IMR-90 (cell line): Measurements from ENCODE around the gene ADRA2B. TPM values are rescaled to one million over a fixed set of nuclear protein-coding genes. Genes with fewer than 3 reads are reported as not detected.

ENCODE experiments used
- ATAC-seq: fragments of 200-7000 bp; cut with Tn5 transposase; 2 replicates; pipeline ENCODE4 v1.9.1; 2020; ENCODE audit warnings: low read depth, mild to moderate bottlenecking, moderate library complexity
- BruUV-seq: library from RNA; stranded (reverse); fragments of 400-500 nt; replicated peaks from 2 replicates; lab custom pipeline; 2021; lab: Mats Ljungman, UMichigan
- CTCF ChIA-PET: fragments of 300-600 bp; formaldehyde crosslinking; extraction: SDS; loops from one replicate; lab custom pipeline; 2021; ENCODE audit warnings: antibody characterized with exemption; lab: Yijun Ruan, JAX
- POLR2A ChIA-PET: fragments of 300-600 bp; sonication (Branson Sonifier 250); formaldehyde crosslinking; loops from one replicate; lab custom pipeline; 2022; ENCODE audit warnings: antibody characterized with exemption; ENCODE audit not compliant: unreplicated experiment; lab: Charles Lee
- DNase-seq: peaks from one replicate; pipeline ENCODE4 v3.0.0; 2013
- H2AFZ ChIP-seq: replicated peaks from 2 replicates; pipeline ENCODE3; 2013; ENCODE audit warnings: low read length, mild to moderate bottlenecking; ENCODE audit not compliant: poor library complexity
- H2AK5ac ChIP-seq: 2 replicates; pipeline ENCODE4 v1.6.1; 2013; ENCODE audit warnings: low read depth, low read length, inconsistent platforms
- H2AK9ac ChIP-seq: replicated peaks from 2 replicates; pipeline ENCODE3; 2013; ENCODE audit warnings: mild to moderate bottlenecking, low read depth, low read length, moderate library complexity; ENCODE audit not compliant: poor library complexity
- H2BK120ac ChIP-seq: 2 replicates; pipeline ENCODE4 v1.6.1; 2013; ENCODE audit warnings: low read depth, low read length, inconsistent platforms
- H2BK15ac ChIP-seq: 3 replicates; pipeline ENCODE4 v1.6.1; 2013; ENCODE audit warnings: low read depth, low read length, inconsistent platforms
- H2BK20ac ChIP-seq: 2 replicates; pipeline ENCODE4 v1.6.1; 2013; ENCODE audit warnings: low read depth, mild to moderate bottlenecking, inconsistent platforms, low read length, moderate library complexity
- H2BK5ac ChIP-seq: 2 replicates; pipeline ENCODE4 v1.6.1; 2013; ENCODE audit warnings: mild to moderate bottlenecking, low read depth, low read length, inconsistent platforms; ENCODE audit not compliant: poor library complexity, severe bottlenecking
- H3K14ac ChIP-seq: replicated peaks from 2 replicates; pipeline ENCODE4 v1.6.1; 2013; ENCODE audit warnings: low read depth, low read length, inconsistent platforms
- H3K18ac ChIP-seq: 2 replicates; pipeline ENCODE4 v1.6.1; 2013; ENCODE audit warnings: low read depth, low read length, control low read depth
- H3K23ac ChIP-seq: 2 replicates; pipeline ENCODE4 v1.6.1; 2013; ENCODE audit warnings: low read depth, low read length, inconsistent platforms
- H3K27ac ChIP-seq: 2 replicates; pipeline ENCODE4 v1.5.1; 2013; ENCODE audit warnings: mild to moderate bottlenecking, control low read depth, low read length; ENCODE audit not compliant: insufficient read depth
- H3K27me3 ChIP-seq: 2 replicates; pipeline ENCODE4 v1.6.1; 2013; ENCODE audit warnings: low read length; ENCODE audit not compliant: control insufficient read depth, insufficient read depth
- H3K36me3 ChIP-seq: 2 replicates; pipeline ENCODE4 v1.6.1; 2013; ENCODE audit warnings: low read length, mixed read lengths; ENCODE audit not compliant: control insufficient read depth, insufficient read depth
- H3K4ac ChIP-seq: 2 replicates; pipeline ENCODE4 v1.6.1; 2013; ENCODE audit warnings: low read depth, low read length, inconsistent platforms
- H3K4me1 ChIP-seq: 2 replicates; pipeline ENCODE4 v1.6.1; 2013; ENCODE audit warnings: low read length, mixed read lengths; ENCODE audit not compliant: control insufficient read depth, insufficient read depth
- H3K4me2 ChIP-seq: 2 replicates; pipeline ENCODE4 v1.6.1; 2013; ENCODE audit warnings: low read depth, mild to moderate bottlenecking, control low read depth, low read length, moderate library complexity
- H3K4me3 ChIP-seq: 2 replicates; pipeline ENCODE4 v1.5.1; 2013; ENCODE audit warnings: low read depth, mild to moderate bottlenecking, control low read depth, low read length, moderate library complexity; ENCODE audit not compliant: insufficient read depth
- H3K56ac ChIP-seq: 2 replicates; pipeline ENCODE4 v1.6.1; 2013; ENCODE audit warnings: low read length, inconsistent platforms; ENCODE audit not compliant: insufficient read depth; ENCODE audit errors: extremely low read depth
- H3K79me1 ChIP-seq, 2 experiments: 2 replicates each; pipeline ENCODE4 v1.6.1; 2013; ENCODE audit warnings: low read length in 2 of 2, inconsistent platforms in 1 of 2, low read depth in 1 of 2
- H3K9ac ChIP-seq: 2 replicates; pipeline ENCODE4 v1.6.1; 2013; ENCODE audit warnings: low read depth, low read length, control low read depth
- H3K9me1 ChIP-seq: 2 replicates; pipeline ENCODE4 v1.6.1; 2013; ENCODE audit warnings: low read length, inconsistent platforms; ENCODE audit not compliant: insufficient read depth
- H3K9me3 ChIP-seq: 2 replicates; pipeline ENCODE4 v1.6.1; 2013; ENCODE audit warnings: low read length; ENCODE audit not compliant: control insufficient read depth, insufficient read depth
- H4K20me1 ChIP-seq: 2 replicates; pipeline ENCODE4 v1.6.1; 2013; ENCODE audit warnings: low read length, inconsistent platforms; ENCODE audit not compliant: insufficient read depth
- H4K5ac ChIP-seq: 2 replicates; pipeline ENCODE4 v1.6.1; 2013; ENCODE audit warnings: mild to moderate bottlenecking, low read depth, low read length, control low read depth
- H4K8ac ChIP-seq, 2 experiments: 2 replicates each; pipeline ENCODE4 v1.6.1; 2013; ENCODE audit warnings: low read depth in 2 of 2, low read length in 2 of 2, control low read depth in 1 of 2, inconsistent platforms in 1 of 2
- H4K91ac ChIP-seq: 2 replicates; pipeline ENCODE4 v1.6.1; 2013; ENCODE audit warnings: low read depth, low read length, inconsistent platforms; ENCODE audit not compliant: insufficient read depth
- BHLHE40 ChIP-seq: fragments of 150-350 bp; IDR thresholded peaks from 2 replicates; pipeline ENCODE4 v1.6.1; 2016; ENCODE audit warnings: mild to moderate bottlenecking, low read depth, low read length
- CEBPB ChIP-seq: IDR thresholded peaks from 2 replicates; pipeline ENCODE4 v1.6.1; 2012; ENCODE audit warnings: low read depth, low read length, improper control_type of control experiment
- CHD1 ChIP-seq: IDR thresholded peaks from 2 replicates; pipeline ENCODE4 v1.6.1; 2012; ENCODE audit warnings: low read depth, low read length, improper control_type of control experiment
- FOS ChIP-seq: fragments of 150-350 bp; IDR thresholded peaks from 2 replicates; pipeline ENCODE4 v1.6.1; 2016; ENCODE audit warnings: low read depth, low read length
- MAFK ChIP-seq: IDR thresholded peaks from 2 replicates; pipeline ENCODE4 v1.6.1; 2012; ENCODE audit warnings: low read depth, low read length, improper control_type of control experiment
- MAZ ChIP-seq: IDR thresholded peaks from 2 replicates; pipeline ENCODE4 v1.6.1; 2012; ENCODE audit warnings: low read depth, mild to moderate bottlenecking, low read length, improper control_type of control experiment, moderate library complexity, borderline replicate concordance
- MXI1 ChIP-seq: IDR thresholded peaks from 2 replicates; pipeline ENCODE4 v1.6.1; 2012; ENCODE audit warnings: low read depth, mild to moderate bottlenecking, low read length, moderate library complexity, borderline replicate concordance
- NFE2L2 ChIP-seq: fragments of 150-350 bp; IDR thresholded peaks from 2 replicates; pipeline ENCODE4 v1.6.1; 2016; ENCODE audit warnings: low read depth, mild to moderate bottlenecking, low read length
- POLR2A ChIP-seq: IDR thresholded peaks from 2 replicates; pipeline ENCODE4 v1.6.1; 2012; ENCODE audit warnings: mild to moderate bottlenecking, low read depth, low read length
- RAD21 ChIP-seq: IDR thresholded peaks from 2 replicates; pipeline ENCODE4 v1.6.1; 2012; ENCODE audit warnings: low read length, improper control_type of control experiment
- RCOR1 ChIP-seq: IDR thresholded peaks from 2 replicates; pipeline ENCODE4 v1.6.1; 2012; ENCODE audit warnings: mild to moderate bottlenecking, low read length, improper control_type of control experiment; ENCODE audit not compliant: insufficient replicate concordance
- RFX5 ChIP-seq: IDR thresholded peaks from 2 replicates; pipeline ENCODE4 v1.8.0; 2012; ENCODE audit warnings: low read depth, mild to moderate bottlenecking, low read length, moderate library complexity
- SMC3 ChIP-seq: fragments of 150-350 bp; IDR thresholded peaks from 2 replicates; pipeline ENCODE4 v1.6.1; 2016; ENCODE audit warnings: low read depth, mild to moderate bottlenecking, antibody characterized with exemption, low read length, moderate library complexity
- WGBS, 2 experiments: methylation state at CpG; one replicate each; pipeline versions ENCODE4 v1.1.5 to v1.1.7; 2013; ENCODE audit warnings: missing lambda C conversion rate in 2 of 2; ENCODE audit not compliant: insufficient read length in 1 of 2; ENCODE audit errors: extremely low coverage in 2 of 2; 5-methylcytosine and 5-hydroxymethylcytosine counted together
- dilution Hi-C: fragments of 300-500 bp; cut with HindIII; formaldehyde crosslinking; loops from one replicate; pipeline ENCODE4 v1.14.3; 2018; ENCODE audit warnings: low sequenced_read_pairs; ENCODE audit not compliant: unreplicated experiment
- in situ Hi-C: fragments of 300-500 bp; cut with MboI; formaldehyde crosslinking; loops from 3 replicates; pipeline ENCODE4 v1.14.3; 2019; ENCODE audit warnings: low sequenced_read_pairs, inconsistent platforms, mixed read lengths
- intact Hi-C: fragments of 100-400 bp; cut with micrococcal nuclease; formaldehyde crosslinking; loops from 2 replicates; pipeline ENCODE4 v1.10.0; 2022
- polyA plus RNA-seq, 3 experiments: library from polyadenylated mRNA; depleted of rRNA; stranded (reverse); fragments of >200 nt; gene quantifications; 2 replicates each; pipeline ENCODE4 v1.2.3, GENCODE V29; 2012; ENCODE audit warnings: low replicate concordance in 1 of 3
- total RNA-seq: library from RNA; depleted of rRNA; stranded (reverse); fragments of >200 nt; gene quantifications from 2 replicates; pipeline ENCODE4 v1.2.3, GENCODE V29; 2012
- TF ChIP-seq, protein P1 (sequence below): fragments of 150-350 bp; IDR thresholded peaks from 2 replicates; pipeline ENCODE4 v1.6.1; 2017; ENCODE audit warnings: mild to moderate bottlenecking, antibody characterized with exemption, low read length, low read depth
- TF ChIP-seq, protein P2 (sequence below): conservative IDR thresholded peaks from 2 replicates; pipeline ENCODE4 v1.5.1; 2012; ENCODE audit warnings: mild to moderate bottlenecking, low read depth, low read length, improper control_type of control experiment
- TF ChIP-seq, protein P3 (sequence below): fragments of 150-350 bp; IDR thresholded peaks from 2 replicates; pipeline ENCODE4 v1.6.1; 2016; ENCODE audit warnings: low read depth, mild to moderate bottlenecking, low read length, moderate library complexity, borderline replicate concordance

Gene ADRA2B
- total and polyA plus RNA-seq, 2 of the 4 experiments (the other 2 are of a cell fraction) = not detected

DNA sequence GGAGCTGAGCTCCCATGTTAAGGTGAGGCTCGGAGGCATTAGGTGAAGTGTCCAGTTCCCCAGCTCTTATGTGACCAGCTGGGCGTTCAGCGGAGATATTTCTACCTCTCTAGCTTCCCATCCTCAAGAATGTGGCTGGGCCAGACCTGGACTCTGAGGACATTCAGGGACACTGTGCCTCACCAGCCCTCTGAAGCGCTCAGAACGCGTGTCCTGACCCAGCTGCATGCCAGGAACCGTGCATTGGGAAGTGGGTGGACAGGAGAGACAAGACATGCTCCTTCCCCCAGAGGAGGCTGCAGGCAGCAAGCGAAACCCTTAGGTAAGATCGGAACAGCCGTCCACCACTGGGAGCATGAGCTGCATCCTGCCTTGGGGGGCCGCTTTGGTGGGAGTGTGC lies 43.6 kb downstream of the ADRA2B start:
- intact Hi-C loops (no loop called here), in situ Hi-C loops (loop anchor here (25.0 kb wide), 1 partner anchor 1590 kb away; the partner anchor contains the start of genes ACTR1B and C2orf92), dilution Hi-C loops (no loop called here)
- Histone ChIP-seq H3K27me3 (peaks cover 25% of the 10 kb centered on the region; the same call in 1 of the 2 replicates), H4K5ac (no peak overlapping the region), H3K9me1 (no peaks in the 10 kb centered on the region), H2BK120ac (no peak overlapping the region), H4K91ac (no peak overlapping the region), H3K23ac (no peak overlapping the region), H3K27ac (no peak overlapping the region), H2AK9ac (no peak overlapping the region), H3K18ac (no peak overlapping the region), H4K8ac (no peak overlapping the region), H2BK20ac (no peak overlapping the region), H3K9me3 (peaks cover 10% of the 10 kb centered on the region), H3K4me1 (no peaks in the 10 kb centered on the region), H3K36me3 (no peaks in the 10 kb centered on the region), H3K14ac (no peak overlapping the region), H3K4ac (no peak overlapping the region), H2AK5ac (no peak overlapping the region), H2BK15ac (no peak overlapping the region), H3K79me1 (no peaks in the 10 kb centered on the region), H3K4me2 (no peak overlapping the region), H3K56ac (no peak overlapping the region), H3K4me3 (no peak overlapping the region), H3K9ac (no peak overlapping the region), H2BK5ac (no peak overlapping the region), H4K20me1 (no peaks in the 10 kb centered on the region), H2AFZ (no peak overlapping the region)
- no peak for ATAC-seq
- TF ChIP-seq, protein P1, sequence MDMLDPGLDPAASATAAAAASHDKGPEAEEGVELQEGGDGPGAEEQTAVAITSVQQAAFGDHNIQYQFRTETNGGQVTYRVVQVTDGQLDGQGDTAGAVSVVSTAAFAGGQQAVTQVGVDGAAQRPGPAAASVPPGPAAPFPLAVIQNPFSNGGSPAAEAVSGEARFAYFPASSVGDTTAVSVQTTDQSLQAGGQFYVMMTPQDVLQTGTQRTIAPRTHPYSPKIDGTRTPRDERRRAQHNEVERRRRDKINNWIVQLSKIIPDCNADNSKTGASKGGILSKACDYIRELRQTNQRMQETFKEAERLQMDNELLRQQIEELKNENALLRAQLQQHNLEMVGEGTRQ = no peak
- TF ChIP-seq, protein P2, sequence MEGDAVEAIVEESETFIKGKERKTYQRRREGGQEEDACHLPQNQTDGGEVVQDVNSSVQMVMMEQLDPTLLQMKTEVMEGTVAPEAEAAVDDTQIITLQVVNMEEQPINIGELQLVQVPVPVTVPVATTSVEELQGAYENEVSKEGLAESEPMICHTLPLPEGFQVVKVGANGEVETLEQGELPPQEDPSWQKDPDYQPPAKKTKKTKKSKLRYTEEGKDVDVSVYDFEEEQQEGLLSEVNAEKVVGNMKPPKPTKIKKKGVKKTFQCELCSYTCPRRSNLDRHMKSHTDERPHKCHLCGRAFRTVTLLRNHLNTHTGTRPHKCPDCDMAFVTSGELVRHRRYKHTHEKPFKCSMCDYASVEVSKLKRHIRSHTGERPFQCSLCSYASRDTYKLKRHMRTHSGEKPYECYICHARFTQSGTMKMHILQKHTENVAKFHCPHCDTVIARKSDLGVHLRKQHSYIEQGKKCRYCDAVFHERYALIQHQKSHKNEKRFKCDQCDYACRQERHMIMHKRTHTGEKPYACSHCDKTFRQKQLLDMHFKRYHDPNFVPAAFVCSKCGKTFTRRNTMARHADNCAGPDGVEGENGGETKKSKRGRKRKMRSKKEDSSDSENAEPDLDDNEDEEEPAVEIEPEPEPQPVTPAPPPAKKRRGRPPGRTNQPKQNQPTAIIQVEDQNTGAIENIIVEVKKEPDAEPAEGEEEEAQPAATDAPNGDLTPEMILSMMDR = no peak
- TF ChIP-seq SMC3 = no peak
- TF ChIP-seq RCOR1 = no peak
- TF ChIP-seq RAD21 = no peak
- no peak for TF ChIP-seq MXI1
- no peak for TF ChIP-seq MAFK
- TF ChIP-seq, protein P3, sequence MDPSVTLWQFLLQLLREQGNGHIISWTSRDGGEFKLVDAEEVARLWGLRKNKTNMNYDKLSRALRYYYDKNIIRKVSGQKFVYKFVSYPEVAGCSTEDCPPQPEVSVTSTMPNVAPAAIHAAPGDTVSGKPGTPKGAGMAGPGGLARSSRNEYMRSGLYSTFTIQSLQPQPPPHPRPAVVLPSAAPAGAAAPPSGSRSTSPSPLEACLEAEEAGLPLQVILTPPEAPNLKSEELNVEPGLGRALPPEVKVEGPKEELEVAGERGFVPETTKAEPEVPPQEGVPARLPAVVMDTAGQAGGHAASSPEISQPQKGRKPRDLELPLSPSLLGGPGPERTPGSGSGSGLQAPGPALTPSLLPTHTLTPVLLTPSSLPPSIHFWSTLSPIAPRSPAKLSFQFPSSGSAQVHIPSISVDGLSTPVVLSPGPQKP = no peak
- no peak for TF ChIP-seq MAZ
- no peak for TF ChIP-seq BHLHE40
- TF ChIP-seq NFE2L2 = no peak
- no peak for TF ChIP-seq POLR2A
- TF ChIP-seq CEBPB = no peak
- no peak for TF ChIP-seq CHD1
- TF ChIP-seq RFX5 = no peak
- TF ChIP-seq FOS = no peak
- no CpG with 5 or more reads among the region's 11 CpGs for WGBS, 2 experiments
- POLR2A ChIA-PET = no interaction called here
- CTCF ChIA-PET = no interaction called here
- DNase-seq = no peak
- no TSS peak for BruUV-seq
